HL-60 (cell line): ENCODE results near the gene PPM1F.

Experiments used
- GABPA ChIP-seq: IDR thresholded peaks from 2 replicates; pipeline ENCODE4 v1.6.1; 2012; ENCODE audit warnings: low read depth
- POLR2AphosphoS5 ChIP-seq: IDR thresholded peaks from 2 replicates; pipeline ENCODE4 v1.6.1; 2012; ENCODE audit warnings: low read depth
- TF ChIP-seq, protein P1 (sequence below): IDR thresholded peaks from one replicate; pipeline ENCODE4 v1.5.1; 2011; ENCODE audit warnings: low read length, control low read depth, inconsistent platforms; ENCODE audit not compliant: insufficient read depth
- TF ChIP-seq, protein P2 (sequence below): IDR thresholded peaks from 2 replicates; pipeline ENCODE4 v1.6.1; 2012; ENCODE audit warnings: low read depth; ENCODE audit not compliant: insufficient replicate concordance

DNA sequence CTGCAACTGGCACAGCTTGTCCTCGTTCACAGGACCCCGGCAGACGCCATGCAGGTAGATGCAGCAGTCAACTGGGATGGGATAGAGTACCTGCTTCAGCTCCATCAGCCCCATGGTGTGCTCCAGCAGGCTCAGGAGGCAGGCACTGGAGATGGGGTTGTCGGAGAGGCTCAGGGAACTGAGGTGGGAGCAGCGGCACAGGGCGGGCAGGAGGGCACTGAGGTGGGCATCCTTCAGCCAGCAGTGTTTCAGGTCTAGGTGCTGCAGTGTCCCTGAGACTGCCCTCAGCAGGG is 38.6 kb upstream of the PPM1F start:
- TF ChIP-seq, protein P1, sequence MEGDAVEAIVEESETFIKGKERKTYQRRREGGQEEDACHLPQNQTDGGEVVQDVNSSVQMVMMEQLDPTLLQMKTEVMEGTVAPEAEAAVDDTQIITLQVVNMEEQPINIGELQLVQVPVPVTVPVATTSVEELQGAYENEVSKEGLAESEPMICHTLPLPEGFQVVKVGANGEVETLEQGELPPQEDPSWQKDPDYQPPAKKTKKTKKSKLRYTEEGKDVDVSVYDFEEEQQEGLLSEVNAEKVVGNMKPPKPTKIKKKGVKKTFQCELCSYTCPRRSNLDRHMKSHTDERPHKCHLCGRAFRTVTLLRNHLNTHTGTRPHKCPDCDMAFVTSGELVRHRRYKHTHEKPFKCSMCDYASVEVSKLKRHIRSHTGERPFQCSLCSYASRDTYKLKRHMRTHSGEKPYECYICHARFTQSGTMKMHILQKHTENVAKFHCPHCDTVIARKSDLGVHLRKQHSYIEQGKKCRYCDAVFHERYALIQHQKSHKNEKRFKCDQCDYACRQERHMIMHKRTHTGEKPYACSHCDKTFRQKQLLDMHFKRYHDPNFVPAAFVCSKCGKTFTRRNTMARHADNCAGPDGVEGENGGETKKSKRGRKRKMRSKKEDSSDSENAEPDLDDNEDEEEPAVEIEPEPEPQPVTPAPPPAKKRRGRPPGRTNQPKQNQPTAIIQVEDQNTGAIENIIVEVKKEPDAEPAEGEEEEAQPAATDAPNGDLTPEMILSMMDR = no peak
- TF ChIP-seq, protein P2, sequence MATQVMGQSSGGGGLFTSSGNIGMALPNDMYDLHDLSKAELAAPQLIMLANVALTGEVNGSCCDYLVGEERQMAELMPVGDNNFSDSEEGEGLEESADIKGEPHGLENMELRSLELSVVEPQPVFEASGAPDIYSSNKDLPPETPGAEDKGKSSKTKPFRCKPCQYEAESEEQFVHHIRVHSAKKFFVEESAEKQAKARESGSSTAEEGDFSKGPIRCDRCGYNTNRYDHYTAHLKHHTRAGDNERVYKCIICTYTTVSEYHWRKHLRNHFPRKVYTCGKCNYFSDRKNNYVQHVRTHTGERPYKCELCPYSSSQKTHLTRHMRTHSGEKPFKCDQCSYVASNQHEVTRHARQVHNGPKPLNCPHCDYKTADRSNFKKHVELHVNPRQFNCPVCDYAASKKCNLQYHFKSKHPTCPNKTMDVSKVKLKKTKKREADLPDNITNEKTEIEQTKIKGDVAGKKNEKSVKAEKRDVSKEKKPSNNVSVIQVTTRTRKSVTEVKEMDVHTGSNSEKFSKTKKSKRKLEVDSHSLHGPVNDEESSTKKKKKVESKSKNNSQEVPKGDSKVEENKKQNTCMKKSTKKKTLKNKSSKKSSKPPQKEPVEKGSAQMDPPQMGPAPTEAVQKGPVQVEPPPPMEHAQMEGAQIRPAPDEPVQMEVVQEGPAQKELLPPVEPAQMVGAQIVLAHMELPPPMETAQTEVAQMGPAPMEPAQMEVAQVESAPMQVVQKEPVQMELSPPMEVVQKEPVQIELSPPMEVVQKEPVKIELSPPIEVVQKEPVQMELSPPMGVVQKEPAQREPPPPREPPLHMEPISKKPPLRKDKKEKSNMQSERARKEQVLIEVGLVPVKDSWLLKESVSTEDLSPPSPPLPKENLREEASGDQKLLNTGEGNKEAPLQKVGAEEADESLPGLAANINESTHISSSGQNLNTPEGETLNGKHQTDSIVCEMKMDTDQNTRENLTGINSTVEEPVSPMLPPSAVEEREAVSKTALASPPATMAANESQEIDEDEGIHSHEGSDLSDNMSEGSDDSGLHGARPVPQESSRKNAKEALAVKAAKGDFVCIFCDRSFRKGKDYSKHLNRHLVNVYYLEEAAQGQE = no peak
- no peak for TF ChIP-seq POLR2AphosphoS5
- no peak for TF ChIP-seq GABPA
